GM12864 (cell line): ENCODE data around the gene SSBP3.

ENCODE experiments used
- DNase-seq: peaks from one replicate; pipeline ENCODE4 v3.0.0-alpha.2; 2011; ENCODE audit warnings: low read depth
- H3K4me3 ChIP-seq: 2 replicates; pipeline ENCODE4 v1.5.1; 2011; ENCODE audit warnings: mild to moderate bottlenecking, low read depth, low read length, control low read depth
- CTCF ChIP-seq: IDR thresholded peaks from 2 replicates; pipeline ENCODE4 v1.5.1; 2011; ENCODE audit warnings: low read depth, mild to moderate bottlenecking, moderate library complexity, low read length, control low read depth, inconsistent platforms; ENCODE audit errors: missing control alignments

Gene SSBP3

GRCh38 chr1:54190526-54190925 lies 215.7 kb downstream of the SSBP3 start:
- no peak overlapping the region for H3K4me3 ChIP-seq
- TF ChIP-seq CTCF: no peak
- DNase-seq: no peak

DNA sequence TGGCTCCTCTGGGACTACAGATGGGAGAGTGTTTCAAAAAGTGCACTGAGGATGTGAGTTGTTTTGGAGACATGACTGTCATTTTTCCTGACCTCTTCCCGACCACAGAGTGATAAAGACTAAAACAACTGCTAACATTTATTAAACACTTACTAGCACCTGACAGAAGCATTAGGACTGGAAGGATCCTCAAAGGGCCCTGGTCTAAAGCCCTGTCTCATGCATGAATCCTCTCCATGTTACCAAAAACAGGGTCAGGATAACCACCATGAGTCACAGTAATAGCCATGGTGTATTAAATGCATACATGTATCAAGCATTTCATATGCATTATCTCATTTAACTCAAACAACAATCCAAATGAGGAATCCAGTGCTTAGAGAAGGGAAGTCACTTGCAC lies 217.9 kb downstream of the SSBP3 start:
- no peak for DNase-seq
- no peak overlapping the region for H3K4me3 ChIP-seq
- TF ChIP-seq CTCF: no peak

GRCh38 chr1:54186056-54186455 lies 220.1 kb downstream of the SSBP3 start:
- no peak for DNase-seq
- TF ChIP-seq CTCF: no peak
- no peak overlapping the region for H3K4me3 ChIP-seq

DNA sequence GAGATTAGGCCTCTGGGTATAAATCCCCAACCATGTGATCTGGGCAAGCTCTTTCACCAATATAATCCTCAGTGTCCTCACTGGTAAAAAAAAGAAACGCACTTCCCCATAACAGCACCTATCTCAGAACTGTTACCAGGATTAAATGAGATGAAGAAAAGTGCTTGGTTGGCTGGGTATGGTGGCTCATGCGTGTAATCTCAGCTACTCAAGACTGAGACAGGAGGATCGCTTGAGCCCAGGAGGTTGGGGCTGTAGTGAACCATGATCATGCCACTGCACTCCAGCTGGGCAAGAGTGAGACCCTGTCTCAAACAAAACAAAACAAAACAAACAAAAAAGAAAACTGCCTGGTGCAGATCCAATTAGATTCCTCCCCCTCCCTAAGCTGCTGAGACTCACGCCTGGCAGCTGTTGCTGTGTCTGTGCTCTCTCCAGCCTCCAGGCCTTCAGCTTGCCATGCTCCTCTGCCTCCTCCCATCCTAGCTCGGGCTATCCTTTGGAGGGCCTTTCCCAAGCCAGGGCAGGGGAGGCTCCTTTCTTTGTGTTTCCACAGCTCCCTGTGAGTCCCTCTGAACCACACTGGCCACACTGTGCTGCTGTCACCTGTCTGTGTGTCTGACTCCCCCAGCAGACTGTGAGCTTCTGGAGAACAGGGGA lies 225.4 kb downstream of the SSBP3 start:
- DNase-seq: no peak
- TF ChIP-seq CTCF: no peak
- no peak overlapping the region for H3K4me3 ChIP-seq

DNA sequence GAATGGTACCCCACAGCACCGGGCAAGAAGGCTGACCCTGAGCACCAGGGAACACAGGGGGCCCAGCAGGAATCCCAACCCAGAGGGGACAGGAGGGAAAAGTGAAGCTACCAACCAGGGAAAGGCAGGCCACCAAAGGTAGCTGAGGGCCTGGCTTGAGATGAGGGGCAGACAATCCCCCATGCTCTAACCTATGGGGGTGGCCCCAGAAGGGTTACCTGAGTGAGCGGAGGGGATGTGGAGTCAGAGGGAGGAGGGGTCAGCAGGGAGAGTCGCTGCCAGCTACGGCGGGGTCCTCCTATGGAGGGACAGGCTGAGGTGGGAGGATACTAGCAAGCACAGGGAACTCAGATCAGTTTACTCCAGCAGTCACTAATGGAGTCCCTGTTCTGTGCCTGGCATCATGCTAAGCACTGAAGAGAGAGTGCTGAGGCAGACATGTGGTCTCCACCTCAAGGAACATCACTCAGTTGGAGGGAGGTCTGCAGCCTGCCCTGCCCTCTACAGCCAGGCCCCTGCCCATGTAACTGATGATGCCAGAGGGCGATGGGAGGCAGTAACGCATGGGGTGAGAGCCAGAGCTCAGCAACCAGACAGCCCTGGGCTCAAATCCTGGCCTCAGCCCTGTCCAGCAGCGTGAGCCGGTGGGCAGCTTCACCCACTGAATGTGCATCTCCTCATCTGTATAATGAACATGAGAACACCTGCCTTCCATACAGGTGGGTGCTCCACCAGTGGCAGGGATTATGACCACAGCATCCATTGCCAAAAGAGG lies 227.7 kb downstream of the SSBP3 start:
- no peak for TF ChIP-seq CTCF
- no peak overlapping the region for H3K4me3 ChIP-seq
- no peak for DNase-seq

- no peak for DNase-seq
- no peak overlapping the region for H3K4me3 ChIP-seq
- TF ChIP-seq CTCF: no peak
Measured at GRCh38 chr1:54177726-54178125, 228.5 kb downstream of the SSBP3 start.

GRCh38 chr1:54176621-54177327 lies 229.4 kb downstream of the SSBP3 start:
- no peak for DNase-seq
- no peak overlapping the region for H3K4me3 ChIP-seq
- no peak for TF ChIP-seq CTCF
